Measurements from ENCODE around the gene RIN1. TPM values are rescaled to one million over a fixed set of nuclear protein-coding genes. Genes with fewer than 3 reads are reported as not detected.

Gene RIN1
- total and polyA plus RNA-seq, 2 of the 13 experiments (the other 11 are each of a cell fraction or from before 2014, with no cell fraction given): 2.4 to 4.1 TPM

- no peak for TF ChIP-seq HIC2 (CRISPR knock-in tag; IDR thresholded peaks at IDR 0.05; ENCODE audit: low read depth)
- TF ChIP-seq ZBTB33 (CRISPR knock-in tag; IDR thresholded peaks at IDR 0.05): no peak
- TF ChIP-seq ZSCAN25 (CRISPR knock-in tag; IDR thresholded peaks at IDR 0.05): no peak
- TF ChIP-seq FOXK2 (IDR thresholded peaks at IDR 0.05): no peak
- no peak for TF ChIP-seq ZMYM2 (CRISPR knock-in tag; IDR thresholded peaks at IDR 0.05)
- peak; percentile 2; the same call in 1 of the 2 replicates for TF ChIP-seq ZNF501 (CRISPR knock-in tag; IDR thresholded peaks at IDR 0.05)
- TF ChIP-seq ZNF788 (CRISPR knock-in tag; IDR thresholded peaks at IDR 0.05; ENCODE audit: borderline replicate concordance): no peak; the same call in 1 of the 2 replicates
- no peak for TF ChIP-seq PBX3 (CRISPR knock-in tag; IDR thresholded peaks at IDR 0.05; ENCODE audit: borderline replicate concordance)
- no peak for TF ChIP-seq ZNF430 (CRISPR knock-in tag; IDR thresholded peaks at IDR 0.05)
- no peak for TF ChIP-seq NFKBIZ (CRISPR knock-in tag; IDR thresholded peaks at IDR 0.05)
- peak; percentile 88 for TF ChIP-seq ELF1 (CRISPR knock-in tag; IDR thresholded peaks at IDR 0.05)
- no peak for TF ChIP-seq GRHL1 (CRISPR knock-in tag; conservative IDR thresholded peaks at IDR 0.05)
- TF ChIP-seq ZNF317 (CRISPR knock-in tag; IDR thresholded peaks at IDR 0.05): no peak
- peak; percentile 65; the same call in 1 of the 2 replicates for TF ChIP-seq MED13 (CRISPR knock-in tag; IDR thresholded peaks at IDR 0.05)
- TF ChIP-seq E2F5 (CRISPR knock-in tag; conservative IDR thresholded peaks at IDR 0.05): no peak
- TF ChIP-seq KMT2A (CRISPR knock-in tag; IDR thresholded peaks at IDR 0.05): peak; percentile 28; the same call in 1 of the 2 replicates
- TF ChIP-seq NFIC (IDR thresholded peaks at IDR 0.05; ENCODE audit: low read length): no peak
- TF ChIP-seq RARG (CRISPR knock-in tag; IDR thresholded peaks at IDR 0.05; ENCODE audit: low read depth): no peak
- TF ChIP-seq ZNF577 (CRISPR knock-in tag; IDR thresholded peaks at IDR 0.05; ENCODE audit: borderline replicate concordance, low read depth): no peak
- no peak for TF ChIP-seq MYNN (CRISPR knock-in tag; IDR thresholded peaks at IDR 0.05; ENCODE audit: low read depth)
- no peak for TF ChIP-seq ZNF850 (CRISPR knock-in tag; conservative IDR thresholded peaks at IDR 0.05)
Measured at GRCh38 chr11:66288671-66289547, 47.3 kb downstream of the RIN1 start, which contains the start of gene YIF1A (continued).

Measured in HepG2 (cell line).